Stomach smooth muscle (tissue), 2 donors: ENCODE results near the gene JPH4.

ENCODE experiments used
- H3K27ac ChIP-seq: one replicate; pipeline ENCODE4 v1.7.0; 2013; ENCODE audit warnings: mild to moderate bottlenecking, low read length, inconsistent platforms
- H3K27me3 ChIP-seq, 2 donors: one replicate each; pipeline ENCODE4 v1.7.0; 2013; ENCODE audit warnings: low read length in 2 of 2; ENCODE audit not compliant: insufficient read depth in 2 of 2, control insufficient read depth in 1 of 2
- H3K36me3 ChIP-seq, 2 donors: one replicate each; pipeline ENCODE4 v1.7.0; 2013; ENCODE audit warnings: low read length in 2 of 2; ENCODE audit not compliant: control insufficient read depth in 2 of 2, insufficient read depth in 2 of 2
- H3K4me1 ChIP-seq: one replicate; pipeline ENCODE4 v1.7.0; 2013; ENCODE audit warnings: low read length; ENCODE audit not compliant: control insufficient read depth, insufficient read depth
- H3K4me3 ChIP-seq, 2 donors: one replicate each; pipeline ENCODE4 v1.7.0; 2013; ENCODE audit warnings: low read length in 2 of 2
- H3K9ac ChIP-seq, 2 donors: one replicate each; pipeline ENCODE4 v1.7.0; 2013; ENCODE audit warnings: low read length in 2 of 2, mild to moderate bottlenecking in 1 of 2
- H3K9me3 ChIP-seq, 2 donors: one replicate each; pipeline ENCODE4 v1.7.0; 2013; ENCODE audit warnings: low read length in 2 of 2; ENCODE audit not compliant: control insufficient read depth in 2 of 2
- donor health status: healthy.
- donor health status: Pancreatic carcinoma.

Gene JPH4

DNA sequence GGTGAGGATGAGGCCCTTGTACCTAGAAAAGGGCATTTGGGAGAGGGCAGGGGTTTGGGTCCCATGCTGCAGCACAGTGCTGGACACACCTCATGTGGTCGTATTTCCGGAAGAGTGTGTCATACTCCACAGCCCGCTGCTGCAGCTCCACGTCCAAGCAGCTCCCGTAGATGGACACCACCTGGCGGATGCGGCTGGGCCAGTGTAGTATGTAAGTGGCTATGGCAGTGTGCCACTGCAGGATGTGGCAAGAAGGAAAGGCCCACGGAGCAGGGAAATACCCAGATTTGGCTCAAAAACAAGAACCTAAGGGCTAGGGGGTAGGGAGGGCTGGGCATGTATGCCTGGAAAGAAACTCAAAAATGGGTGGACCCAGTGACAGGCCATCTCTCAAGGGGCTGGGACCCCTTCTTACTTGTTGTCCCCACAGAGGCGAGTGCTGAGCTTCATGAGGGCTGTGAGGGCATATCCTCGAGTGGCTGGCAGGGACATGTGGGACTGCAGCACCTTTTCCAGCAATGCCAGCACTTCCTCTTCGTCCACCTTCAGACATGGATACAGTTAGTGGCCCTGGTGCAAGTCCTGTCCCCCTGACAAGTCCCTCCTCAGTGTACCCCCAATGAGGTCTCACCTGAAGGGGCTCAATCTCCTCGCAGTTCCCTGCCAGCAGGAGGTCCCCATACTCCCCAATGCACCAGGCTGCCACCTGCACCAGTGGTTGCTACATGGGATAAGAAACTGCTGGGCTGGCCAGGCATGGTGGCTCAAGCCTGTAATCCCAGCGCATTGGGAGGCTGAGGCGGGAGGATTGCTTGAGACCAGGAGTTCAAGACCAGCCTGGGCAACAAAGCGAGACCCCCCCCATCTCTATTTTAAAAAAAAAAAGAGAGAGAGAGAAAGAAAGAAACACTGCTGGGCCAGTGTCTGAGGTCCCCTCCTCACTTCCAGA is 16.4 kb downstream of the JPH4 start:
- H3K27ac ChIP-seq, result no peak overlapping the region
- peaks cover 4 to 13% of the 10 kb centered on the region in 2 donors for H3K36me3 ChIP-seq
- no peaks in the 10 kb centered on the region for H3K9me3 ChIP-seq
- no peaks in the 10 kb centered on the region for H3K27me3 ChIP-seq
- no peak overlapping the region for H3K9ac ChIP-seq
- H3K4me1 ChIP-seq, result peaks cover 19% of the 10 kb centered on the region
- H3K4me3 ChIP-seq, result no peak overlapping the region

DNA sequence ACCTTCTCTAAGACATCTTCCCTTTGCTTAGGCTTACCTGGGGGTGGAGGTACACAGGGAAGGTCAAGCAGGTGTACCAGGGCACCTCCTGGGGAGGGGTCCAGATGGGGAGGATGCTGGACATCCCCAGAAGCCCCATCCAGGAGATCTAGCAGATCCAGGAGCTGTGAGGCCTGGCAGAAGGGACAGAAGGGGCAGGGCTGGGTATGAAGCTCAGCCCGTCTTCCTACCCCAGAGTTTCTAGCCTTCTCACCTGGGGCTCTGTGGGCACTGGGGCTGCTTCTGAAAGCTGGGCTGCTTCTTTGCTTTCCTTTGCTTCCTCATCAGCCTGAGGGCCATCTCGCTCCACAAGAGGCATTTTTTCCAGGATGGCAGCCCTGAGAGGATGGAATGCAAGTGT is 17.3 kb downstream of the JPH4 start:
- Histone ChIP-seq H3K27ac (no peak overlapping the region), H3K4me3 (no peak overlapping the region), H3K36me3 (peaks cover 4 to 13% of the 10 kb centered on the region in 2 donors), H3K9ac (no peak overlapping the region), H3K27me3 (no peaks in the 10 kb centered on the region), H3K4me1 (peaks cover 20% of the 10 kb centered on the region), H3K9me3 (no peaks in the 10 kb centered on the region)

DNA sequence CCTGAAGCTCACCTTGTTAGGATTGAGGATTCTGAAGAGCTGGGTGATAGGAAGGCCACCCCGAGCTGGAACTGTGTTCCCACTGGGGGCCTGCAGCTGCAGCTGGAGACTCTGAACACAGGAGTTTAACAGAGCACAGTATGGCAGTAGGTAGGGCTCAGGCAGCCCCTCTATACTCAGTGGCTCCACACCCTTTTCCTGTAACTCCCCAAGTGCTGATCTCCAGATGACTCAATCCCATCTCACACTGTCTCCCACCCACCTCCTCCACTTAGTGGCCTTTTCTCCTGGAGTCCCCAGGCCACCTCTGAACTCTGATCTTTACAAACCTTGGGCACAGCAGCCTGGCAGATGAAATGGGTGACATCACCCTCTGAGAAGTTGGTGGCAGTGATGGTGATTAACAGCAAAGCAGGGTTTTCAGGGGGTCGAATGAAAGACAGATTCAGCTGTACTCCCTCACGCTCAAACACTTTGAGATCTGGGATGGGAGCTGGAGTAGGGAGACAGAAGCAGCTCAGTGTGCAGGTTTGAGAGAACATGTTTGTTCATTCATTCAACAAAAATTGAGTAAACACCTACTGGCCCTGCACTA is 18.6 kb downstream of the JPH4 start:
- Histone ChIP-seq H3K9ac (no peak overlapping the region), H3K9me3 (no peaks in the 10 kb centered on the region), H3K4me1 (peaks cover 24% of the 10 kb centered on the region), H3K36me3 (peaks cover 4 to 13% of the 10 kb centered on the region in 2 donors), H3K27ac (no peak overlapping the region), H3K27me3 (no peaks in the 10 kb centered on the region), H3K4me3 (no peak overlapping the region)

DNA sequence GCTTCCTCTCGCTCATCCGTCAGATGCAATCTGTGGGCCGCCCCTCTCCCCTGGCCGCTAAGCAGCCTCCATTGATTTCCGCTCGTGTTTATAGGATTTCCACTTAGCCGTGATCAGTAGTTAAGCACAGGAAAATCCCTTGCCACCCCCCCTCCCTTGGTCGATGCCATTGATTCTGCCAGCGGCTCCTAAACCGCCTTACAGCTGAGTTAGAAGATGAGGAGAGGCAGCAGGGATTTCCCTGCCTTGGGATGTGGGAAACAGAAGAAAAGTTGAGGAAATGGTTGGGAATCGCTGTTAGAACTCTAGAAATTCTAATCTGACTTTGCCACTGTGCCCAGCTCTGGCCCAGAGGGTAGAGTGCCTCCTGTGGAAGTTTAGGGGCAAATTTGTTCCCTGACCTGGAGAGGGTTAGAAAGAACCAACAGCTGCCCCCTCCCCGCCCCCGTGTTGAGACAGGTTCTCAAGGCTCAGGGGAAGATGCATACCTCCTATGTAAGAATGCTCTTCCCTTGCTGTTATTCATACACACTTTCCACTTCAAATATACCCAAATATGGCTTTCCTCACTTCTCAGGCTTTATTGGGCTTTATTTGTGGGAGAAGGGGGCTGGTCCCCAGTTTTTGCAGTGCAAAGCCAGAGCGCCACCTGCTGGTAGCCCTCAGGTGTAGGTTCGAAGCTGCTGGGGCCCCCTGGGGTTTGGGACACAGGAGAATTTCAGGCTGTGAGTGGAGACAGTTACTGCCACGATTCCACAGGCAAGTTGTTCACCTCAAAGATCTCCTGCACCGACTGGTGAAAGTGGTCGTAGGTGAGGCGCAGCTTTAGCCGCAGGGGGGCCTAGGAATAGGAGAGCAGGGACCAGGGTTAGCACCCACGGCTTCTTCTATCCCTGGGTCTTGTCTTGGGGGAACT is 19.3 kb downstream of the JPH4 start:
- H3K27ac ChIP-seq, result no peak overlapping the region
- H3K9ac ChIP-seq, result no peak overlapping the region
- no peak overlapping the region for H3K4me3 ChIP-seq
- H3K4me1 ChIP-seq, result peaks cover 24% of the 10 kb centered on the region
- H3K9me3 ChIP-seq, result no peaks in the 10 kb centered on the region
- no peaks in the 10 kb centered on the region for H3K27me3 ChIP-seq
- peaks cover 4 to 13% of the 10 kb centered on the region in 2 donors for H3K36me3 ChIP-seq

DNA sequence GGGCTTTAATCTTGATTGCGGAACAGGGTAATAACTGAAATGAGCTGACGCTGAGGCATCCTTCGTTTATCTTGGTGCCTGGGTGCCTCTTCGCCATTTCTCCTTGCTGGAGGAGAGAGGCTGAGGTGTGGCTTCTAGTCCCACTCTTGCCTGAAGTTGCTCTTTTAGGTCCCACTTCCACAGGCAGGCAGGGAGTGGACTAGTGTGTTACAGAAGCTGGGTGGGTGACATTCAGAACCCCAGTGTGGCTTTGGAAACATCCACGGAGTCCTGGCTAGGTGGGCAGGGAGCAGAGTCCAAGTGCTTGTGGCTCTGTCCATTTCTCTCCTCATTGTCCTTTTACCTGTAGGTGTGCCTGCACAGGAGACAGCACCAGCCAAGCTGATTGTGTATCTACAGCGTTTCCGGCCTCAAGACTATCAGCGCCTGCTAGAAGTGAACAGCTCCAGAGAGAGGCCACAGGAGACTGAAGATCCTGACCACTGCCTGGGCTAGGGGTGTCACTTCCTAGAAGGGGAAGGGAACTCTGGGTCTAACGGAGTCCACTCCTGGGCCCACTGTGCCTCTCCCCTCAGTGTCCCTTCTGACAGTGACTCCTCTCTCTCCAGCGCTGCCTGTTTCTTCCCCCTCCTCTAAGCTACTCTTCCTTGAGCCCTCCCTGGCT is 20.1 kb downstream of the JPH4 start:
- no peaks in the 10 kb centered on the region for H3K9me3 ChIP-seq
- no peak overlapping the region for H3K9ac ChIP-seq
- peaks cover 24% of the 10 kb centered on the region for H3K4me1 ChIP-seq

DNA sequence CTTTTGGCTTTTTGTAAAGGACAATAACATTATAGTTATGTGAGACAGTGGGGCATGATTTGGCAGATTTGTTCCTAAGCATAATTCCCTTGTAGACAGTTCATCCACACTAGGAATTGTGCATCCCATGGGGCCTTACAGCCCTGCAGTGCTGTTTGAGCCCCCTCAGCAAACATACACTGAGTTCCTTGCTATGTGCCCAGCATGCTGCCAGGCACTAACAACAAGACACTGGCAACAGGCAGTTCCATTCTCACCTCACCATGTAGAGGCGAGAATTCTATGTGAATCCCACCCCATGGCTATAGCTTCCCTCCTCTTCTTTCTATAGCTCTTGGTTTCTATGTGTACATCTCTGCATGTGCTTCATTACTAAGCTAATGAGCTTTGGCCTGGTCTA is 20.6 kb downstream of the JPH4 start:
- peaks cover 24% of the 10 kb centered on the region for H3K4me1 ChIP-seq
- no peak overlapping the region for H3K4me3 ChIP-seq
- H3K36me3 ChIP-seq, result peaks cover 4 to 13% of the 10 kb centered on the region in 2 donors
- peak overlapping the region in 1 of 2 donors; percentile 47 for H3K9ac ChIP-seq
- no peaks in the 10 kb centered on the region for H3K27me3 ChIP-seq
- H3K27ac ChIP-seq, result no peak overlapping the region
- no peaks in the 10 kb centered on the region for H3K9me3 ChIP-seq

More for the DNA sequence above, 20.1 kb downstream of the JPH4 start:
- H3K4me3 ChIP-seq, result no peak overlapping the region
- no peak overlapping the region for H3K27ac ChIP-seq
- H3K27me3 ChIP-seq, result no peaks in the 10 kb centered on the region
- peaks cover 4 to 13% of the 10 kb centered on the region in 2 donors for H3K36me3 ChIP-seq

DNA sequence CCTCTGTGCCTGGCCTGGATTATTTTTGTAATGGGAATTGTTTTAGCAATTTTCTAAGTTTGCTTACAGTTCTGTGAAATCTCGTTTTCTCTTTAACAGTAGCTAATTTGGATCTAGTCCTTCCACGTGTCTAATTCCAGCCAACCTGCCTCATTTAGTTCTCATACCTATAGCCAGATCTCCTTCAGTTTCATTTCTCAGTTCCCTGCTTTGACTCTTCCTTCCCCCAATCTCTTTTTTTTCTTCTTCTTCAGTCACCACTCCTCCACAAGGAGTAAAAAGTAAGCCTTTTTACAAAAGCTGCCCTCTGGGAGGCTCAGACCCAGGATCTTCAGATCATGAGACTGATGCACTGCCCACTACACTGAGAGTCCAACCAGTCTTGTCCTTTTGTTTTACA is 21.1 kb downstream of the JPH4 start:
- Histone ChIP-seq H3K27ac (no peak overlapping the region), H3K9me3 (no peaks in the 10 kb centered on the region)

DNA sequence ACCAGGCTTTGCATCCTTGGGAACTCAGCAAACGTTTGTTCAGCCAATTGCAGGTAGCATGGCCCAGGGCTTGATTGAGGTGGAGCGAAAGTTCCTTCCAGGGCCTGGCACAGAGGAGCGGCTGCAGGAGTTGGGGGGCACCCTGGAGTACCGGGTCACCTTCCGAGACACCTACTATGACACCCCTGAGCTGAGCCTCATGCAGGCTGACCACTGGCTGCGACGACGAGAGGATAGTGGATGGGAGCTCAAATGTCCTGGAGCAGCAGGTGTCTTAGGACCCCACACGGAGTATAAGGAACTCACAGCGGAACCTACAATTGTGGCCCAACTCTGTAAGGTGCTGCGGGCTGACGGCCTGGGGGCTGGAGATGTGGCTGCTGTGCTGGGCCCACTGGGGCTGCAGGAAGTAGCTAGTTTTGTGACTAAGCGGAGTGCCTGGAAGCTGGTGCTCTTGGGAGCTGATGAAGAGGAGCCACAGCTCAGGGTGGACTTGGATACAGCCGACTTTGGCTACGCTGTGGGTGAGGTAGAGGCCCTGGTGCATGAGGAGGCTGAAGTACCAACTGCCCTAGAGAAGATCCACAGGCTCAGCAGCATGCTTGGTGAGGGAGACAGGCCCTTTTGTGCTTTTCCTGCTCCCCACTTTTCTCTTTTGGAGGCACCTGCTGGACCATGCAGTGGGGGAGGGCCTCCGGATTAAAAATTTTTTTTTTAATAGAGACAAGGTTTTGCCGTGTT is 21.7 kb downstream of the JPH4 start:
- peak overlapping the region; percentile 95 to 96 for H3K9ac ChIP-seq
- H3K27me3 ChIP-seq, result no peaks in the 10 kb centered on the region
- H3K36me3 ChIP-seq, result peaks cover 4 to 13% of the 10 kb centered on the region in 2 donors
- H3K9me3 ChIP-seq, result no peaks in the 10 kb centered on the region
- peak overlapping the region; percentile 93 for H3K27ac ChIP-seq
- peak overlapping the region; percentile 84 to 95 for H3K4me3 ChIP-seq
- peaks cover 23% of the 10 kb centered on the region for H3K4me1 ChIP-seq

More for the DNA sequence above, 21.1 kb downstream of the JPH4 start:
- Histone ChIP-seq H3K4me3 (no peak overlapping the region), H3K27me3 (no peaks in the 10 kb centered on the region), H3K4me1 (peaks cover 22% of the 10 kb centered on the region), H3K36me3 (peaks cover 4 to 13% of the 10 kb centered on the region in 2 donors), H3K9ac (no peak overlapping the region)

DNA sequence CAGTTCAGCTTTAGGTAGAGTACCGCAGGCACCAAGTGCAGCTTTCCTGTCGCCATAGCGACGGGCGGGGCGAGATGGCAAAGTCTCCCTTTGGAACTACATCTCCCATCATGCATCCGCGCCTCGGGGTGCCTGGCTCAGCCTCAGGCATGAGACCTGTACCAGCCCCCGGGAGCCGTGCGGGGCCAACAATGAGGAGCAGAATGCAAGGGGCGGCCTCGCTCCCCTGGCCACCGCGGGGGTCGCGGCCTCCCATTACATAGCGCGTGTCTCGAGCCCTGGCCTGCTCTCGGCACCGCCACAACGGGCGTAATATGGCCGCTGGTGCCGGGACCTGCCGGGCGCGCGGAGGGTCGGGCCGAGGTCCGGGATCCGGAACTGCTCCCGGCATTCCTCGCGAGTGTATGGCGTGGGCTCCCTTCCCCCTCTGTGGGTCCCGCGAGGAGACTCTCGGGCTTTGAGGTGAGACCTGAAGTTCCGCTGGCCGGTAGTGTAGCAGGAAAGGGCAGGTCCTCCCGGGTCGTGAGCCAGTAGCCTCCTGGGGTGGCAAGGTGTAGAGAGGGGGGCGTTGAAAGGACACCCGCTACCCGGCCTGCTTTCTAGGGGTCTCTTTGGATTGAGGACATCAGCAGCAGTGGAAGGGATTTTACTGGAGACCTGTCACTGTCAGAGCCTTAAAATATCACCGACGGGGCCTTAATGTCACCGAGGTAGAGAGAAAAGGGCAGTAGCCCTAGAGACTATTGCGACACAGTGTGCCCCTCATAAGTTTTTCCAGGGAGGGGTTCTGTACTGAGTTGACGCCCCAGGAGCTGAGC is 22.5 kb downstream of the JPH4 start, which contains the start of gene THTPA:
Gene THTPA (plus strand): TSS at position 390 of the 818 bp plus-strand sequence. CDS start 487 bp downstream, outside the sequence.
- peak within 1 kb of the TSS; percentile 84 to 95 for H3K4me3 ChIP-seq
- H3K4me1 ChIP-seq, result peaks cover 26% of the 10 kb centered on the region
- H3K27me3 ChIP-seq, result no peaks in the 10 kb centered on the region
- H3K9ac ChIP-seq, result peak within 1 kb of the TSS; percentile 95 to 96
- peak within 1 kb of the TSS; percentile 93 for H3K27ac ChIP-seq
- H3K36me3 ChIP-seq, result peaks cover 4 to 13% of the 10 kb centered on the region in 2 donors
- H3K9me3 ChIP-seq, result no peaks in the 10 kb centered on the region
